Liver (tissue), 9 donors: ENCODE results near the gene SPAG16. TPM values are rescaled to one million over a fixed set of nuclear protein-coding genes. Genes with fewer than 3 reads are reported as not detected.

Source experiments
- DNase-seq: peaks from one replicate; pipeline ENCODE4 v3.0.0-alpha.2; 2017; ENCODE audit warnings: low spot score
- H3K27ac ChIP-seq, 2 donors: one replicate each; pipeline ENCODE4 v1.7.0; 2013; ENCODE audit warnings: inconsistent platforms in 2 of 2, low read length in 2 of 2, control low read depth in 1 of 2, low read depth in 1 of 2, mild to moderate bottlenecking in 1 of 2
- H3K27me3 ChIP-seq, 4 donors: one replicate each; pipeline versions ENCODE4 v1.6.1 to v1.7.0; 2013; ENCODE audit warnings: low read length in 3 of 4, inconsistent platforms in 1 of 4, mild to moderate bottlenecking in 1 of 4, moderate library complexity in 1 of 4; ENCODE audit not compliant: control insufficient read depth in 4 of 4, insufficient read depth in 4 of 4
- H3K36me3 ChIP-seq, 4 donors: one replicate each; pipeline versions ENCODE4 v1.6.1 to v1.7.0; 2013; ENCODE audit warnings: low read length in 3 of 4, mild to moderate bottlenecking in 3 of 4, low read depth in 1 of 4, moderate library complexity in 1 of 4; ENCODE audit not compliant: control insufficient read depth in 4 of 4, insufficient read depth in 3 of 4
- H3K4me1 ChIP-seq, 4 donors: one replicate each; pipeline versions ENCODE4 v1.6.1 to v1.7.0; 2013; ENCODE audit warnings: low read length in 3 of 4, mild to moderate bottlenecking in 3 of 4, moderate library complexity in 1 of 4; ENCODE audit not compliant: control insufficient read depth in 4 of 4, insufficient read depth in 4 of 4
- H3K4me3 ChIP-seq, 3 donors: one replicate each; pipeline versions ENCODE4 v1.6.1 to v1.7.0; 2013; ENCODE audit warnings: low read length in 3 of 3, control low read depth in 1 of 3, low read depth in 1 of 3, mild to moderate bottlenecking in 1 of 3
- H3K9ac ChIP-seq, 2 donors: one replicate each; pipeline ENCODE4 v1.7.0; 2013; ENCODE audit warnings: low read length in 2 of 2, mild to moderate bottlenecking in 2 of 2, moderate library complexity in 2 of 2, control low read depth in 1 of 2, low read depth in 1 of 2
- H3K9me3 ChIP-seq, 4 donors: one replicate each; pipeline versions ENCODE4 v1.6.1 to v1.7.0; 2013; ENCODE audit warnings: low read length in 3 of 4; ENCODE audit not compliant: control insufficient read depth in 4 of 4
- CTCF ChIP-seq: fragments of 150-350 bp; IDR thresholded peaks from 2 replicates; pipeline ENCODE4 v1.5.1; 2017; ENCODE audit warnings: improper control_type of control experiment, low read depth, low read length; ENCODE audit not compliant: missing input control
- EGR1 ChIP-seq, 2 donors: IDR thresholded peaks; 2 replicates each; pipeline ENCODE4 v1.6.1; 2016 to 2018; ENCODE audit warnings: antibody characterized with exemption in 2 of 2, low read depth in 2 of 2
- FOXA1 ChIP-seq: IDR thresholded peaks from 2 replicates; pipeline ENCODE4 v1.6.1; 2016; ENCODE audit warnings: antibody characterized with exemption
- FOXA2 ChIP-seq: IDR thresholded peaks from 2 replicates; pipeline ENCODE4 v1.6.1; 2016; ENCODE audit warnings: antibody characterized with exemption
- GABPA ChIP-seq, 2 donors: IDR thresholded peaks in 1 of 2; conservative IDR thresholded peaks in 1 of 2; 2 replicates each; pipeline ENCODE4 v1.6.1; 2016; ENCODE audit warnings: antibody characterized with exemption in 2 of 2, mild to moderate bottlenecking in 1 of 2, moderate library complexity in 1 of 2
- HNF4A ChIP-seq, 2 donors: conservative IDR thresholded peaks; 2 replicates each; pipeline ENCODE4 v1.6.1; 2016; ENCODE audit warnings: antibody characterized with exemption in 2 of 2, mild to moderate bottlenecking in 2 of 2
- HNF4G ChIP-seq: IDR thresholded peaks from 2 replicates; pipeline ENCODE4 v1.6.1; 2016; ENCODE audit warnings: antibody characterized with exemption
- JUND ChIP-seq, 2 donors: IDR thresholded peaks; 2 replicates each; pipeline ENCODE4 v1.6.1; 2016; ENCODE audit warnings: antibody characterized with exemption in 2 of 2
- MAX ChIP-seq: IDR thresholded peaks from 2 replicates; pipeline ENCODE4 v1.6.1; 2016; ENCODE audit warnings: antibody characterized with exemption
- NR2F2 ChIP-seq: IDR thresholded peaks from 2 replicates; pipeline ENCODE4 v1.6.1; 2016; ENCODE audit warnings: antibody characterized with exemption
- RAD21 ChIP-seq, 2 donors: IDR thresholded peaks; 2 replicates each; pipeline ENCODE4 v1.6.1; 2016; ENCODE audit warnings: antibody characterized with exemption in 2 of 2, mild to moderate bottlenecking in 2 of 2
- RXRA ChIP-seq, 2 donors: IDR thresholded peaks; 2 replicates each; pipeline ENCODE4 v1.6.1; 2017 to 2018; ENCODE audit warnings: antibody characterized with exemption in 2 of 2, mild to moderate bottlenecking in 1 of 2
- SP1 ChIP-seq: IDR thresholded peaks from 2 replicates; pipeline ENCODE4 v1.6.1; 2018; ENCODE audit warnings: antibody characterized with exemption, mild to moderate bottlenecking
- TAF1 ChIP-seq: conservative IDR thresholded peaks from 2 replicates; pipeline ENCODE4 v1.6.1; 2016; ENCODE audit warnings: antibody characterized with exemption, mild to moderate bottlenecking
- YY1 ChIP-seq: IDR thresholded peaks from 2 replicates; pipeline ENCODE4 v1.6.1; 2016; ENCODE audit warnings: antibody characterized with exemption, mild to moderate bottlenecking
- ZBTB33 ChIP-seq: IDR thresholded peaks from 2 replicates; pipeline ENCODE4 v1.6.1; 2016; ENCODE audit warnings: antibody characterized with exemption
- WGBS: extraction: QIAGEN DNeasy Blood & Tissue Kit; methylation state at CpG from one replicate; pipeline ENCODE4 v1.1.7; 2013; 5-methylcytosine and 5-hydroxymethylcytosine counted together
- polyA plus RNA-seq, 2 donors: library from polyadenylated mRNA; stranded (reverse) in 1 of 2; unstranded in 1 of 2; fragments of 200-250 nt in 1 of 2; fragments of >200 nt in 1 of 2; fragmentation: Nextera tagmentation in 1 of 2; extraction: Ambion mirVana in 1 of 2; gene quantifications; one replicate each; pipeline versions ENCODE4 v1.2.1 to v1.2.3, GENCODE V29; 2013 to 2015
- total RNA-seq, 2 donors: library from RNA; depleted of rRNA; stranded (reverse); fragments of >200 nt; gene quantifications; one replicate each; pipeline ENCODE4 v1.2.3, GENCODE V29; 2014
- TF ChIP-seq, protein P1 (sequence below): IDR thresholded peaks from 2 replicates; pipeline ENCODE4 v1.6.1; 2016; ENCODE audit warnings: antibody characterized with exemption
- TF ChIP-seq, protein P2 (sequence below): IDR thresholded peaks from 2 replicates; pipeline ENCODE4 v1.6.1; 2016; ENCODE audit warnings: antibody characterized with exemption, mild to moderate bottlenecking
- donor health status: healthy.
- donor health status: healthy.
- donor health status: healthy.
- donor health status: healthy.
- donor health status: healthy.

The SPAG16 gene
- total and polyA plus RNA-seq, 4 donors, result 6.4 to 12.7 (median 11.4) TPM

DNA sequence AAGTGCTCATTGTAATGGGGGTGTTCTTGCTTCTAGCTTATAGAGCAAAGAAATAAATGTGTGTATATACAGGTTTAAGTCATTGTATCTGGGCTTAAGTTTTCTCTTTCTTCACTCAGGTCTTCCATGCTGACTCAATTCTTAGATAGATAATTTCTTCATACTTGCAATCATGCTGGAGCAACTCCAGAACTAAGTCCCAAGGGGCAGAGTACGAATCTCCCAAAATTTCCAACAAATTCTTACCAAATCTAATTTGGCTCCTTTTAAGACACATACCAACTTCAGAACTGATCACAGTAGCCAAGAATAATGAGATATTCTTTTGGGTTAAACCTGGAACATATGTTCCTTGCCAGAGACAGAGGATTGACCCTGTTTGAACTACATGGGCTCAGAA is 4.3 kb upstream of the SPAG16 start:
- peaks cover 0 to 3% (median 0%) of the 10 kb centered on the region in 4 donors for H3K9me3 ChIP-seq
- no peak for DNase-seq
- H3K9ac ChIP-seq, result no peak overlapping the region
- WGBS, result 79% methylated on average over 1 of the region's 1 CpG
- H3K4me3 ChIP-seq, result no peak overlapping the region
- H3K4me1 ChIP-seq, result peaks cover 0 to 12% (median 5%) of the 10 kb centered on the region in 4 donors
- H3K36me3 ChIP-seq, result no peaks in the 10 kb centered on the region
- H3K27me3 ChIP-seq, result peaks cover 0 to 1% (median 0%) of the 10 kb centered on the region in 4 donors
- no peak for TF ChIP-seq HNF4G
- no peak for TF ChIP-seq JUND (IDR thresholded peaks at IDR 0.05)
- no peak for TF ChIP-seq RXRA (IDR thresholded peaks at IDR 0.05)
- no peak for TF ChIP-seq FOXA1
- TF ChIP-seq RAD21 (IDR thresholded peaks at IDR 0.05), result no peak
- TF ChIP-seq HNF4A (conservative IDR thresholded peaks at IDR 0.05), result no peak
- TF ChIP-seq, protein P1, sequence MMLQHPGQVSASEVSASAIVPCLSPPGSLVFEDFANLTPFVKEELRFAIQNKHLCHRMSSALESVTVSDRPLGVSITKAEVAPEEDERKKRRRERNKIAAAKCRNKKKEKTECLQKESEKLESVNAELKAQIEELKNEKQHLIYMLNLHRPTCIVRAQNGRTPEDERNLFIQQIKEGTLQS, result no peak
- TF ChIP-seq TAF1, result no peak
- TF ChIP-seq CTCF, result no peak
- TF ChIP-seq ZBTB33, result no peak
- TF ChIP-seq MAX, result no peak
- no peak for TF ChIP-seq FOXA2
- no peak for TF ChIP-seq YY1
- no peak for TF ChIP-seq GABPA (IDR thresholded peaks at IDR 0.05 in 1 of 2, conservative IDR thresholded peaks at IDR 0.05 in 1 of 2)
- TF ChIP-seq SP1, result no peak
- TF ChIP-seq, protein P2, sequence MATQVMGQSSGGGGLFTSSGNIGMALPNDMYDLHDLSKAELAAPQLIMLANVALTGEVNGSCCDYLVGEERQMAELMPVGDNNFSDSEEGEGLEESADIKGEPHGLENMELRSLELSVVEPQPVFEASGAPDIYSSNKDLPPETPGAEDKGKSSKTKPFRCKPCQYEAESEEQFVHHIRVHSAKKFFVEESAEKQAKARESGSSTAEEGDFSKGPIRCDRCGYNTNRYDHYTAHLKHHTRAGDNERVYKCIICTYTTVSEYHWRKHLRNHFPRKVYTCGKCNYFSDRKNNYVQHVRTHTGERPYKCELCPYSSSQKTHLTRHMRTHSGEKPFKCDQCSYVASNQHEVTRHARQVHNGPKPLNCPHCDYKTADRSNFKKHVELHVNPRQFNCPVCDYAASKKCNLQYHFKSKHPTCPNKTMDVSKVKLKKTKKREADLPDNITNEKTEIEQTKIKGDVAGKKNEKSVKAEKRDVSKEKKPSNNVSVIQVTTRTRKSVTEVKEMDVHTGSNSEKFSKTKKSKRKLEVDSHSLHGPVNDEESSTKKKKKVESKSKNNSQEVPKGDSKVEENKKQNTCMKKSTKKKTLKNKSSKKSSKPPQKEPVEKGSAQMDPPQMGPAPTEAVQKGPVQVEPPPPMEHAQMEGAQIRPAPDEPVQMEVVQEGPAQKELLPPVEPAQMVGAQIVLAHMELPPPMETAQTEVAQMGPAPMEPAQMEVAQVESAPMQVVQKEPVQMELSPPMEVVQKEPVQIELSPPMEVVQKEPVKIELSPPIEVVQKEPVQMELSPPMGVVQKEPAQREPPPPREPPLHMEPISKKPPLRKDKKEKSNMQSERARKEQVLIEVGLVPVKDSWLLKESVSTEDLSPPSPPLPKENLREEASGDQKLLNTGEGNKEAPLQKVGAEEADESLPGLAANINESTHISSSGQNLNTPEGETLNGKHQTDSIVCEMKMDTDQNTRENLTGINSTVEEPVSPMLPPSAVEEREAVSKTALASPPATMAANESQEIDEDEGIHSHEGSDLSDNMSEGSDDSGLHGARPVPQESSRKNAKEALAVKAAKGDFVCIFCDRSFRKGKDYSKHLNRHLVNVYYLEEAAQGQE, result no peak
- TF ChIP-seq EGR1 (IDR thresholded peaks at IDR 0.05; ENCODE audit: low read depth in 2 of 2), result no peak
- no peak for TF ChIP-seq NR2F2
- H3K27ac ChIP-seq, result no peak overlapping the region
